Measurements from ENCODE around the gene DDN.

DNA sequence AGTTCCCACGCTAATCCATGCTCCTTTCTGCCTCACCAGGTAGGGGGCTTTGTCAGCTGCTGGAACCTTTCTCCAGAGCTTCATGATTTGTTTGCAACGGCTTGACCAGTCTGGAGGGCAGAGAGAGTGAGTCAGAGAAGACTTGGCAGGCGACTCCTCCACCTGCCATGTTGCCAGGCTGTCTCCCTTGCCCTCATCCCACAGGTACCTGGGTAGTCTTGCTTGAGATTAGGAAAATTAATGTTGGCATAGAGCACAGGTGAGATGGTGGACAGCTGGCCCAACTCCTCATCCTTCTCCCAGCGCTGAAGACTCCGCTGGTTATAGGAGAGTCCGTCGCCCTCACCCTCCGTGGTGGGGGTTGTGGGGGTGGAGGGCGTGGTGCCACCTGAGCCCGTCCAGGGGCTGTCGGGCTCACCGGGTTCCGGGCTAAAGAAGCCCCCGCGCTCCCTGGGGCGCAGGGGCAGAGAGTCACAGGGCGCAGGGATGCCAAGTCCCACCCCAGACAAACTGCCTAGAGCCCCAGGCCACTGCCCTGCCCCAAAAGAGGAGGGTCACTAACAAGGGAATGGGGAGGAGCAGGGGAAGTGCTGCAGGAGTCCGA, 42.8 kb upstream of the DDN start:
- TF ChIP-seq, protein P1, sequence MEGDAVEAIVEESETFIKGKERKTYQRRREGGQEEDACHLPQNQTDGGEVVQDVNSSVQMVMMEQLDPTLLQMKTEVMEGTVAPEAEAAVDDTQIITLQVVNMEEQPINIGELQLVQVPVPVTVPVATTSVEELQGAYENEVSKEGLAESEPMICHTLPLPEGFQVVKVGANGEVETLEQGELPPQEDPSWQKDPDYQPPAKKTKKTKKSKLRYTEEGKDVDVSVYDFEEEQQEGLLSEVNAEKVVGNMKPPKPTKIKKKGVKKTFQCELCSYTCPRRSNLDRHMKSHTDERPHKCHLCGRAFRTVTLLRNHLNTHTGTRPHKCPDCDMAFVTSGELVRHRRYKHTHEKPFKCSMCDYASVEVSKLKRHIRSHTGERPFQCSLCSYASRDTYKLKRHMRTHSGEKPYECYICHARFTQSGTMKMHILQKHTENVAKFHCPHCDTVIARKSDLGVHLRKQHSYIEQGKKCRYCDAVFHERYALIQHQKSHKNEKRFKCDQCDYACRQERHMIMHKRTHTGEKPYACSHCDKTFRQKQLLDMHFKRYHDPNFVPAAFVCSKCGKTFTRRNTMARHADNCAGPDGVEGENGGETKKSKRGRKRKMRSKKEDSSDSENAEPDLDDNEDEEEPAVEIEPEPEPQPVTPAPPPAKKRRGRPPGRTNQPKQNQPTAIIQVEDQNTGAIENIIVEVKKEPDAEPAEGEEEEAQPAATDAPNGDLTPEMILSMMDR (optimal IDR thresholded peaks at IDR 0.05 in 1 of 3, IDR thresholded peaks at IDR 0.05 in 1 of 3, conservative IDR thresholded peaks at IDR 0.05 in 1 of 3; ENCODE audit: extremely low read depth in 1 of 3, insufficient read depth in 2 of 3, low read length in 3 of 3): no peak
- TF ChIP-seq EZH2 (IDR thresholded peaks at IDR 0.05; ENCODE audit: low read length): no peak

Data from keratinocyte (primary cell).